Right renal pelvis (tissue), 4 donors: ENCODE measurements around the gene SPATA31C2. TPM values are rescaled to one million over a fixed set of nuclear protein-coding genes. Genes with fewer than 3 reads are reported as not detected.

Experiments used
- polyA plus RNA-seq, 4 donors: library from polyadenylated mRNA; unstranded; fragments of 120-200 nt; gene quantifications; one replicate each; pipeline ENCODE4 v1.2.1, GENCODE V29; 2013; ENCODE audit not compliant: insufficient read length in 4 of 4

SPATA31C2 gene
- polyA plus RNA-seq, 4 donors, result 0.39 to 0.51 (median 0.47) TPM

Other genes with a start within 250 kb of the SPATA31C2 start
- gene SPATA31C1, start 220.5 kb downstream of the SPATA31C2 start, polyA plus RNA-seq, result under 1 TPM; 0.33 to 0.84 (median 0.70) TPM
- 10 to 100 TPM; 19.8 to 22.9 (median 20.4) TPM for gene CDK20, start 163.9 kb downstream of the SPATA31C2 start, polyA plus RNA-seq
- gene SPIN1, start 250.0 kb upstream of the SPATA31C2 start, polyA plus RNA-seq, result 100 to 1,000 TPM; 152 to 198 (median 193) TPM